GM10248 (cell line): ENCODE measurements around the gene CELA2B.
"Not testable (repeated sequence)": the region's sequence is repeated elsewhere in the genome, so short reads cannot be mapped to it uniquely, and the experiment has no call there.

Experiments used
- CTCF ChIA-PET: fragments of 300-600 bp; sonication (Branson Sonifier 250); formaldehyde crosslinking; extraction: SDS; loops from one replicate; lab custom pipeline; 2021; ENCODE audit warnings: antibody characterized with exemption; lab: Yijun Ruan, JAX
- POLR2A ChIA-PET: fragments of 350-650 bp; sonication (Branson Sonifier 250); formaldehyde crosslinking; extraction: SDS; loops from one replicate; lab custom pipeline; 2020; ENCODE audit warnings: antibody characterized with exemption; lab: Yijun Ruan, JAX
- DNase-seq: peaks from one replicate; pipeline ENCODE4 v3.0.0; 2012; ENCODE audit errors: extremely low spot score
- TF ChIP-seq, protein P1 (sequence below): IDR thresholded peaks from 2 replicates; pipeline ENCODE4 v1.5.1; 2012; ENCODE audit warnings: mild to moderate bottlenecking, low read depth; ENCODE audit errors: extremely low read depth, missing control alignments, control extremely low read depth

The CELA2B gene

DNA sequence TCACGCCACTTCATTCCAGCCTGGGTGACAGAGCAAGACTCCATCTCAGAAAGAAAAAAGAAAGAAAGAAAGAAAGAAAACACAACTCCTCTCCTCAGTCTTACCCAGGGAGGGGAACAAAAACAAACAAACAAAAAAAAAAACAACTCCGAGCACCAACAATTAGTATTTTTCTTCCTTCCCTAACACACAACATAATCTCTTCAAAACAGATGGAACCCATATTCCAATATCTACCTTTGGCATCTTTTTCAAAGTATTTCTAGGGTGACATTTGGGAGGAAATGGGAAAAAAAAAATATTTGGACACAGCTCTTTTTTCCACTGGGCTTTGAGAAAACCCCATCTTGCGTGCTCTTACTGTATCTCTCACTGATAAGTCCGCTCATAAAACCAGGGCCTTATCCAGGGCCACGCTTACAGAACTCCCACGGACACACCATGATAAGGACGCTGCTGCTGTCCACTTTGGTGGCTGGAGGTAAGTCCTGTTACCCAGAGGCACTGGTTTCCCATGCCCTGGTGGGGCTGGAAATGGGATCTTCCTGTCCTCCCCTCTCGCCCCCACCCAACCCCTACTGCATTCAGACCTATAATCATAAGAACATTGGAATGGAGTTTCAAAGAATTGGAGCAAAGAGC, 19.5 kb upstream of the CELA2B start, which contains the start of gene CELA2A:
TSS of gene CELA2A (plus strand) at position 420 of the 642 bp plus-strand sequence. CDS start at position 442, 22 bp downstream.
- CTCF ChIA-PET, result interaction anchor here (0.6 kb wide), 1 partner anchor 42 kb away, joined by 3 read pairs; no protein-coding TSS in a partner anchor
- TF ChIP-seq, protein P1, sequence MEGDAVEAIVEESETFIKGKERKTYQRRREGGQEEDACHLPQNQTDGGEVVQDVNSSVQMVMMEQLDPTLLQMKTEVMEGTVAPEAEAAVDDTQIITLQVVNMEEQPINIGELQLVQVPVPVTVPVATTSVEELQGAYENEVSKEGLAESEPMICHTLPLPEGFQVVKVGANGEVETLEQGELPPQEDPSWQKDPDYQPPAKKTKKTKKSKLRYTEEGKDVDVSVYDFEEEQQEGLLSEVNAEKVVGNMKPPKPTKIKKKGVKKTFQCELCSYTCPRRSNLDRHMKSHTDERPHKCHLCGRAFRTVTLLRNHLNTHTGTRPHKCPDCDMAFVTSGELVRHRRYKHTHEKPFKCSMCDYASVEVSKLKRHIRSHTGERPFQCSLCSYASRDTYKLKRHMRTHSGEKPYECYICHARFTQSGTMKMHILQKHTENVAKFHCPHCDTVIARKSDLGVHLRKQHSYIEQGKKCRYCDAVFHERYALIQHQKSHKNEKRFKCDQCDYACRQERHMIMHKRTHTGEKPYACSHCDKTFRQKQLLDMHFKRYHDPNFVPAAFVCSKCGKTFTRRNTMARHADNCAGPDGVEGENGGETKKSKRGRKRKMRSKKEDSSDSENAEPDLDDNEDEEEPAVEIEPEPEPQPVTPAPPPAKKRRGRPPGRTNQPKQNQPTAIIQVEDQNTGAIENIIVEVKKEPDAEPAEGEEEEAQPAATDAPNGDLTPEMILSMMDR, result no peak

DNA sequence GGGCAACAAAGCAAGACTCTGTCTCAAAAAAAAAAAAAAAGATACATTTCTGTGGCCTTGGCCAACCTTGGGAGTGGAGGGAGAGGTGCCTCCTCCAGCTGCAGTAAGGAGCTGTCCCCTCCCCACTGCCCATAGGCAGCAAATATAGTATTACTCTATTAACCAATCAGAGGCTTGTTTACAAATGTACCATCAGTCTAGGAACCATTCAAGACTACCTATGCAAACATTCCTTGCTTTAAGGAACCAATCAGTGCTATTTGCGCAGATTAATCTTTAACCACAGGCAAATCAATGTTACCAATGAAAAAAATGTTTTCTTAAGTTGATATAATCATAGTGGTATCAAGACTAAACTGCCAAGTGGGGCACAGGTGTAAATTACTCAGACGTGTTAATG, 18.3 kb upstream of the CELA2B start:
- CTCF ChIA-PET, result no interaction called here
- DNase-seq, result no peak
- TF ChIP-seq, protein P1, result no peak
- POLR2A ChIA-PET, result no interaction called here

More for the DNA sequence above, 19.5 kb upstream of the CELA2B start, which contains the start of gene CELA2A:
- POLR2A ChIA-PET, result no interaction called here
- no peak for DNase-seq

DNA sequence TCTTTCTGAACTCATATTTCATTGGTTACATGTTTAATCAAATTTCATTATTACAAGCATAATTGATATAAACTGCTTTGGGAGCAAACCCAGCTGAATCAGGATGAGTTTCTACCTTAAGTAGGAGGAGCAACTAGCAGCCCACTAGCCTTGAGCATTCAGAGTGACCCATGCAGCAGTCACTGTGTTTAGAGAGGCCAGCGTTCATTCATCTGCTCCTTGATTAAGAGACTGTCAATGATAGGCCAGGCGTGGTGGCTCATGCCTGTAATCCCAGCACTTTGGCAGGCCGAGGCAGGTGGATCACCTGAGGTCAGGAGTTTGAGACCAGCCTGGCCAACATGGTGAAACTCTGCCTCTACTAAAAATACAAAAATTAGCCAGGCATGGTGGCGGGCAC, 17.5 kb upstream of the CELA2B start:
- POLR2A ChIA-PET, DNase-seq, CTCF ChIA-PET: not testable (repeated sequence)

DNA sequence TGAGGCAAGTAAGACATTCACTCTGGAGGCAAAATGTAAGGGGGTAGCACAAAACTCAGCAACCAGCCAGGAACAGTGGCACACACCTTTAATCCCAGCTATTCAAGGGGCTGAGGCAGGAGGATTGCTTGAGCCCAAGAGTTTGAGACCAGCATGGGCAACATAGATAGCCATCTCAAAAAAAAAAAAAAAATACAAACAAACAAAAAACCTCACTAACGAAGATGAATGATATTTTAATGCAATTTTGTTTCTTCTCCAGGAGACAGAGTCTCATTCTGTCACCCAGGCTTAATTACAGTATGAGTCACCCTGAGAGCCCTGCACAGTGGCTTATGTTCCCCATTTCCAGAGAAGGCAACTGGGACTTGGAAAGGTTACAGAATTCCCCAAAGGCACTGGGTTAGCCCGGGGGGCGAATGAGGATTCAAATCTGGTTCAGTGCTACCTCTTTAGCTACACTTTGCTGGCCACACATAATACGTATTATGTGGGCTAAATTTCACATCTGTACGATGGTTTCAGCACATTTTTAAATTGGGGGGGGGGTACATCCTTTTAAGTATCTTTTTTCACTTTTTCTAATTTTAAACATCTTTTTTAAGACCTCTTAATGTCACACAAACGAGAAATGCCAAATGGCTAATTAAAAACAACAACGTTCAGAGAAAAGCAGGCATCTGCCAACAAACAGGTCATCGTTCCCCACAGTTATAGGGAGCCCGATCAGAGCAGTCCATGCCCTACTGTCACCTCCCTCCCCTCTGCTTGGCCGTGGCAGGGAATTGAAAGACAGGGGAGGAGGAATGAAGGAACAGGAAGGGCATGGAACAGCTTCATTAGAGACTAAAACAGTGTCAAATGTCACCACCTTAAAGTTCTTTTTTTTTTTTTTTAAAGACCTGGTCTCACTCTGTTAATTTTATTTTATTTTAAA, 15.9 kb upstream of the CELA2B start:
- ChIA-PET CTCF (no interaction called here), POLR2A (interaction anchor here (0.6 kb wide), 1 partner anchor 290 kb away, joined by 3 read pairs; no protein-coding TSS in a partner anchor)
- DNase-seq, result no peak
- TF ChIP-seq, protein P1, result no peak

DNA sequence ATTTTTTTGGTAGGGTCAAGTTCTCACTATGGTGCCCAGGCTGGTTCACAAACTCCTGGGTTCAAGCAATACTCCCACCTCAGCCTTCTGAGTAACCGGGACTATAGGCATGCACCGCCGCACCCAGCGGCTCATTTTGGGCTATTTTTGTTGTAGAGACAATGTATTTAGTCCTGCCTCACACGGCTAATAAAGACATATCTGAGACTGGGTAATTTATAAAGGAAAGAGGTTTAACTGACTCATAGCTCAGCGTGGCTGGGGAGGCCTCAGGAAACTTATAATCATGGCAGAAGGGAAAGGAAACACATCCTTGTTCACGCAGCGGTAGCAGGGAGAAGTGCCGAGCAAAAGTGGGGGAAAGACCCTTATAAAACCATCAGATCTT, 15.2 kb upstream of the CELA2B start:
- DNase-seq, result no peak
- TF ChIP-seq, protein P1, result no peak
- POLR2A ChIA-PET, result no interaction called here
- CTCF ChIA-PET, result interaction anchor here (0.6 kb wide), 1 partner anchor 539 kb away, joined by 3 read pairs; no protein-coding TSS in a partner anchor

DNA sequence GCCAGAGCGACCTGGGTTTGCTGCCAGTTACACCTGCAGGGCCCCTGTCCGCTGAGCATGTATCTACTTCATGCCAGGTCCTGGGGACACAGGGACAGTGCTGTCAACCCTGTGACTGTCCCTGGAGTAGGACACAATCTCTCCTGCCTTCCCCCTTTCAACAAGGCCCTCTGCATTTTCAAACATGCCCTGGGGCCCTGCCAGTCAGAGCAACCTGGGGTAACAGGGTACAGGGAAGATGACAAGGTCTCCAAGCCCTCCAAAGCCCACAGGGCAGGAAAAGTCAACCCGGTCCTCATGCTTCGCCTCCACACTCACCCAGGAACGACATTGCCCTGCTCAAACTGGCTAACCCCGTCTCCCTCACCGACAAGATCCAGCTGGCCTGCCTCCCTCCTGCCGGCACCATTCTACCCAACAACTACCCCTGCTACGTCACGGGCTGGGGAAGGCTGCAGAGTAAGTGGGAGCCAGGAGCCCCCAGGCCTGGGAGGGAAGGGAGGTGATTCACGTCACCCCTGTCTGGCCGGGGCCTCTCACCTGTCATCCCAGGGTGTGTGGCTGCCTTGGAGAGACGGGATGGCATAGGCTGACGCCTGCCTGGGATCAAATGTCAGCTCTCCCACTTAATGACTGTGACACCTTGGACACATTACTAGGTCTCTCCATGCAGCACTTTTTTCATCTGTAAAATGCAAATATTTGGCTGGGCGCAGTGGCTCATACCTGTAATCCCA, 12.7 kb upstream of the CELA2B start:
- POLR2A ChIA-PET, DNase-seq, CTCF ChIA-PET: not testable (repeated sequence)

DNA sequence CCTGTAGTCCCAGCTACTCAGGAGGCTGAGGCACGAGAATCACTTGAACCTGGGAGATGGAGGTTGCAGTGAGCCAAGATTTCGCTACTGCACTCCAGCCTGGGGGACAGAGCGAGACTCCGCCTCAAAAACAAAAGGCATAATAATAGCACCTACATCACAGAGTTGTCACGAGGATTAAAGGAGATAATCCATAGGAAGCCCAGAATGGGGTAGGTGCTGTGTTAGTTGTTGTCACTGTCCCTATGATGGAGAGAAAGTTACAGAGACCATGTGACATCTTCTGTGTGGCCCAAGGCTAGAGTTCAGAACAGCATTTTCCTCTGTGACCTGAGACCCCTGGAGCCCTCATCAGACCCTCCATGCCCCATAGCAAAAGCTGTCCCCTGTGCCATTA, 12.0 kb upstream of the CELA2B start:
- DNase-seq, CTCF ChIA-PET, POLR2A ChIA-PET: not testable (repeated sequence)

DNA sequence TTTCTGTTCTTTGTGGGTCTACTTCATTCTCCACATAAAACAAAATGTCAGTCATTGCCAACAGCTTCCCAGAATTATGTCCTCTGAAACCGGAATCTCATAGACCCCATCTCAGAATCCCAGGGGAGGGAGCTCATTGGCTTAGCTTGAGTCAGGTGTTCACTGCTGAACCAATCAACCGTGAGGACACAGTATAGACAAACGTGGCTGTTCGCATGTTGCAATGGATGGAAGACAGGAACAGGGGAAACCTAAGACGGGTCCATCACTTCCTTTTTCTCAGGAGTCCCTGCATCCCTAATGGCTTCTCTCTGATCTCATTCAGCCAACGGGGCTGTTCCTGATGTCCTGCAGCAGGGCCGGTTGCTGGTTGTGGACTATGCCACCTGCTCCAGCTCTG, 10.2 kb upstream of the CELA2B start:
- TF ChIP-seq, protein P1, result no peak
- no peak for DNase-seq
- CTCF ChIA-PET, result interaction anchor here (0.7 kb wide), 1 partner anchor 34 kb away, joined by 3 read pairs; no protein-coding TSS in a partner anchor
- POLR2A ChIA-PET, result no interaction called here

DNA sequence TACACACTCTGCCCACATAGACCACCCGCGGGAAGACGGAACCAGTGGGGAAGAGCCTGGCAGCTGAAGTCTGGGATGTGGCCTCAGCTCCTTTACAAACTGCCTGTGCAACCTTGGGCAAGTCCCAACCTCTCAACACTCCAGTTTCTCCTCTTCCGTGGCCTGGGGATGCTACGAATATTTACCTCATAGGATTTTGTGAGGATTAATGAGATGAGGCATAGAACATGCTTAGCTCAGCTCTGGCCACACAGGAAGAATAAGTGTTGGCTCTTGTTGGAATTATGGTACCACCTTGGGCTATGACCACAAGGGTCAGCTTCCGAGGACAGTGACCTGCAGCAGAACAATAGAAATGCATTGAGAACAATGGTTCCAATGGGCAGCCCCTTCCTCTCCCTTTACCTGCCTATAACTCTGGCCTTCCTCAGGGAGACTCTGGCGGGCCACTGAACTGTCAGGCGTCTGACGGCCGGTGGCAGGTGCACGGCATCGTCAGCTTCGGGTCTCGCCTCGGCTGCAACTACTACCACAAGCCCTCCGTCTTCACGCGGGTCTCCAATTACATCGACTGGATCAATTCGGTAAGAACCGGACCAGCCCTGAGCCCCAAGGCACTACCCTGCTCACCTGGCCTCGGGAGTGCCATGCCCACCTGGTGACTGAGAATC, 8.8 kb upstream of the CELA2B start:
- DNase-seq, CTCF ChIA-PET, POLR2A ChIA-PET: not testable (repeated sequence)
